Right atrium auricular region (tissue), 2 donors: ENCODE measurements around the gene GYS1. TPM values are rescaled to one million over a fixed set of nuclear protein-coding genes. Genes with fewer than 3 reads are reported as not detected.

Source experiments
- DNase-seq: peaks from one replicate; pipeline ENCODE4 v3.0.0-alpha.2; 2019; ENCODE audit warnings: low spot score
- H3K27ac ChIP-seq, 2 donors: fragments of 200-600 bp; sonication (generic); 1 replicate in 1 of 2; 2 replicates in 1 of 2; pipeline ENCODE4 v1.5.1; 2016 to 2019
- H3K27me3 ChIP-seq, 2 donors: fragments of 200-600 bp; sonication (generic); one replicate each; pipeline versions ENCODE4 v1.5.1 to v1.6.0; 2017 to 2019
- H3K36me3 ChIP-seq: fragments of 200-600 bp; sonication (generic); one replicate; pipeline ENCODE4 v1.5.1; 2016
- H3K4me1 ChIP-seq, 2 donors: fragments of 200-600 bp; sonication (generic); one replicate each; pipeline versions ENCODE4 v1.5.1 to v1.6.0; 2017 to 2019
- H3K4me3 ChIP-seq, 2 donors: fragments of 200-600 bp; sonication (generic); 1 replicate in 1 of 2; 2 replicates in 1 of 2; pipeline ENCODE4 v1.5.1; 2017 to 2019; ENCODE audit warnings: mild to moderate bottlenecking in 1 of 2, moderate library complexity in 1 of 2
- H3K9me3 ChIP-seq, 2 donors: fragments of 200-600 bp; sonication (generic); one replicate each; pipeline ENCODE4 v1.5.1; 2019
- CTCF ChIP-seq, 2 donors: fragments of 200-600 bp; sonication (generic); IDR thresholded peaks; one replicate each; pipeline ENCODE4 v1.5.1; 2019; ENCODE audit warnings: antibody characterized with exemption in 2 of 2
- total RNA-seq, 2 donors: library from RNA; depleted of rRNA; stranded (reverse); fragments of >200 nt; gene quantifications; one replicate each; pipeline ENCODE4 v1.1.0, GENCODE V29; 2016

The GYS1 gene
- total RNA-seq, 2 donors from 2014 or later: 72.1 to 88.1 TPM

GRCh38 chr19:48968179-48968661 lies 24.9 kb downstream of the GYS1 start:
- DNase-seq: no peak
- TF ChIP-seq CTCF (IDR thresholded peaks at IDR 0.05): no peak
- Histone ChIP-seq H3K27ac (peak overlapping the region; percentile 42 to 45), H3K27me3 (no peaks in the 10 kb centered on the region), H3K4me1 (peaks cover 0 to 54% of the 10 kb centered on the region in 2 donors), H3K9me3 (no peaks in the 10 kb centered on the region), H3K4me3 (no peak overlapping the region), H3K36me3 (peaks cover 51% of the 10 kb centered on the region)

GRCh38 chr19:48967346-48968178 lies 25.5 kb downstream of the GYS1 start:
- no peak for TF ChIP-seq CTCF (IDR thresholded peaks at IDR 0.05)
- H3K36me3 ChIP-seq: peaks cover 47% of the 10 kb centered on the region
- no peaks in the 10 kb centered on the region for H3K9me3 ChIP-seq
- H3K4me3 ChIP-seq: peak overlapping the region; percentile 82 to 99
- peaks cover 0 to 59% of the 10 kb centered on the region in 2 donors for H3K4me1 ChIP-seq
- peak overlapping the region; percentile 90 to 92 for H3K27ac ChIP-seq
- peak; percentile 80 for DNase-seq
- H3K27me3 ChIP-seq: no peaks in the 10 kb centered on the region

GRCh38 chr19:48966541-48967345 lies 26.4 kb downstream of the GYS1 start:
- Histone ChIP-seq H3K36me3 (peaks cover 43% of the 10 kb centered on the region), H3K27me3 (no peaks in the 10 kb centered on the region), H3K4me1 (peaks cover 0 to 67% of the 10 kb centered on the region in 2 donors), H3K27ac (peak overlapping the region; percentile 90 to 92), H3K9me3 (no peaks in the 10 kb centered on the region), H3K4me3 (peak overlapping the region; percentile 82 to 99)
- no peak for TF ChIP-seq CTCF (IDR thresholded peaks at IDR 0.05)
- no peak for DNase-seq

GRCh38 chr19:48965806-48966540 lies 27.1 kb downstream of the GYS1 start:
- peaks cover 0 to 66% of the 10 kb centered on the region in 2 donors for H3K4me1 ChIP-seq
- DNase-seq: peak; percentile 88
- H3K36me3 ChIP-seq: peaks cover 43% of the 10 kb centered on the region
- no peaks in the 10 kb centered on the region for H3K27me3 ChIP-seq
- H3K27ac ChIP-seq: peak overlapping the region; percentile 90 to 92
- TF ChIP-seq CTCF (IDR thresholded peaks at IDR 0.05): no peak
- no peaks in the 10 kb centered on the region for H3K9me3 ChIP-seq
- H3K4me3 ChIP-seq: peak overlapping the region; percentile 82 to 99

- TF ChIP-seq CTCF (IDR thresholded peaks at IDR 0.05): no peak
- peak; percentile 99 for DNase-seq
- Histone ChIP-seq H3K9me3 (no peaks in the 10 kb centered on the region), H3K36me3 (peaks cover 37% of the 10 kb centered on the region), H3K27me3 (no peaks in the 10 kb centered on the region), H3K27ac (peak within 1 kb of the TSS; percentile 90 to 92), H3K4me1 (peaks cover 0 to 61% of the 10 kb centered on the region in 2 donors), H3K4me3 (peak within 1 kb of the TSS; percentile 82 to 99)
Measured at GRCh38 chr19:48965040-48965805, 27.9 kb downstream of the GYS1 start, which contains the start of gene FTL. Gene FTL (plus strand): TSS chr19:48965309. CDS start chr19:48965508, 199 bp downstream.
